Kasumi-1 (cell line): ENCODE data around the gene IP6K1.
"Not testable (repeated sequence)": the region's sequence is repeated elsewhere in the genome, so short reads cannot be mapped to it uniquely, and the experiment has no call there.

Experiments
- DNase-seq, 2 experiments: peaks; one replicate each; lab custom pipeline; 2025; lab: John Stamatoyannopoulos, UW

The IP6K1 gene

GRCh38 chr3:49794431-49794830 lies 8.1 kb upstream of the IP6K1 start:
- no peak for DNase-seq

GRCh38 chr3:49793486-49794085 lies 7.2 kb upstream of the IP6K1 start:
- no peak for DNase-seq

- DNase-seq = no peak
Measured at GRCh38 chr3:49792371-49793150, 6.2 kb upstream of the IP6K1 start.

- no peak for DNase-seq
Measured at GRCh38 chr3:49791571-49791970, 5.2 kb upstream of the IP6K1 start.

- DNase-seq = no peak
Measured at GRCh38 chr3:49790626-49791411, 4.5 kb upstream of the IP6K1 start.

GRCh38 chr3:49788056-49788455 lies 1.7 kb upstream of the IP6K1 start:
- no peak for DNase-seq

GRCh38 chr3:49787536-49787935 lies 1.2 kb upstream of the IP6K1 start:
- no peak for DNase-seq

- no peak for DNase-seq
Measured at GRCh38 chr3:49787182-49787464, 781 bp upstream of the IP6K1 start.

GRCh38 chr3:49785565-49786356 lies 581 bp downstream of the IP6K1 start:
- DNase-seq = peak; percentile 33 to 40

GRCh38 chr3:49782277-49782676 lies 4.1 kb downstream of the IP6K1 start:
- not testable (repeated sequence) for DNase-seq

GRCh38 chr3:49781415-49782199 lies 4.7 kb downstream of the IP6K1 start:
- DNase-seq = no peak

- not testable (repeated sequence) for DNase-seq
Measured at GRCh38 chr3:49780975-49781365, 5.4 kb downstream of the IP6K1 start.

- no peak for DNase-seq
Measured at GRCh38 chr3:49780080-49780974, 6.0 kb downstream of the IP6K1 start.

GRCh38 chr3:49779358-49780079 lies 6.8 kb downstream of the IP6K1 start:
- no peak for DNase-seq

- not testable (repeated sequence) for DNase-seq
Measured at GRCh38 chr3:49776101-49776500, 10.2 kb downstream of the IP6K1 start.

GRCh38 chr3:49775538-49775937 lies 10.8 kb downstream of the IP6K1 start:
- DNase-seq = no peak

- DNase-seq = no peak
Measured at GRCh38 chr3:49772703-49773102, 13.6 kb downstream of the IP6K1 start.

- no peak for DNase-seq
Measured at GRCh38 chr3:49771340-49771938, 14.9 kb downstream of the IP6K1 start.

GRCh38 chr3:49769926-49770325 lies 16.4 kb downstream of the IP6K1 start:
- DNase-seq = no peak
